Iris pigment epithelial cell (primary cell): ENCODE results near the gene SPRED1.

Experiments
- DNase-seq: peaks from one replicate; pipeline ENCODE4 v3.0.0-alpha.2; 2011; ENCODE audit warnings: low read depth

The SPRED1 gene

GRCh38 chr15:38283010-38283409 lies 30.4 kb downstream of the SPRED1 start:
- no peak for DNase-seq

- no peak for DNase-seq
Measured at GRCh38 chr15:38285456-38285855, 32.8 kb downstream of the SPRED1 start.

- DNase-seq: no peak
Measured at GRCh38 chr15:38294126-38294525, 41.5 kb downstream of the SPRED1 start.

- DNase-seq: peak; percentile 38
Measured at GRCh38 chr15:38297623-38298388, 45.2 kb downstream of the SPRED1 start.

- DNase-seq: peak; percentile 80
Measured at GRCh38 chr15:38299216-38299615, 46.6 kb downstream of the SPRED1 start.

GRCh38 chr15:38300395-38300794 lies 47.8 kb downstream of the SPRED1 start:
- DNase-seq: peak; percentile 34

GRCh38 chr15:38304481-38304880 lies 51.8 kb downstream of the SPRED1 start:
- no peak for DNase-seq

GRCh38 chr15:38307251-38307650 lies 54.6 kb downstream of the SPRED1 start:
- DNase-seq: no peak

- no peak for DNase-seq
Measured at GRCh38 chr15:38307861-38308641, 55.4 kb downstream of the SPRED1 start.

- DNase-seq: no peak
Measured at GRCh38 chr15:38308797-38309196, 56.2 kb downstream of the SPRED1 start.

GRCh38 chr15:38312190-38312589 lies 59.6 kb downstream of the SPRED1 start:
- no peak for DNase-seq

GRCh38 chr15:38316311-38316710 lies 63.7 kb downstream of the SPRED1 start:
- DNase-seq: peak; percentile 52

- DNase-seq: peak; percentile 42
Measured at GRCh38 chr15:38320181-38320580, 67.5 kb downstream of the SPRED1 start.

- DNase-seq: no peak
Measured at GRCh38 chr15:38320866-38321265, 68.2 kb downstream of the SPRED1 start.

- DNase-seq: no peak
Measured at GRCh38 chr15:38323895-38324294, 71.3 kb downstream of the SPRED1 start.

- DNase-seq: no peak
Measured at GRCh38 chr15:38324939-38325647, 72.5 kb downstream of the SPRED1 start.

- DNase-seq: no peak
Measured at GRCh38 chr15:38325648-38325990, 73.0 kb downstream of the SPRED1 start.

- DNase-seq: no peak
Measured at GRCh38 chr15:38332711-38333110, 80.1 kb downstream of the SPRED1 start.

GRCh38 chr15:38335116-38335515 lies 82.5 kb downstream of the SPRED1 start:
- DNase-seq: no peak

GRCh38 chr15:38344351-38344750 lies 91.7 kb downstream of the SPRED1 start:
- DNase-seq: peak; percentile 58

GRCh38 chr15:38349251-38349650 lies 96.6 kb downstream of the SPRED1 start:
- peak; percentile 25 for DNase-seq

- DNase-seq: no peak
Measured at GRCh38 chr15:38351466-38351865, 98.8 kb downstream of the SPRED1 start.
